ENCODE data around the gene CSAD. TPM values are rescaled to one million over a fixed set of nuclear protein-coding genes. Genes with fewer than 3 reads are reported as not detected.

CSAD gene
- total RNA-seq, 1 experiment from 2014 or later = 11.5 TPM

DNA sequence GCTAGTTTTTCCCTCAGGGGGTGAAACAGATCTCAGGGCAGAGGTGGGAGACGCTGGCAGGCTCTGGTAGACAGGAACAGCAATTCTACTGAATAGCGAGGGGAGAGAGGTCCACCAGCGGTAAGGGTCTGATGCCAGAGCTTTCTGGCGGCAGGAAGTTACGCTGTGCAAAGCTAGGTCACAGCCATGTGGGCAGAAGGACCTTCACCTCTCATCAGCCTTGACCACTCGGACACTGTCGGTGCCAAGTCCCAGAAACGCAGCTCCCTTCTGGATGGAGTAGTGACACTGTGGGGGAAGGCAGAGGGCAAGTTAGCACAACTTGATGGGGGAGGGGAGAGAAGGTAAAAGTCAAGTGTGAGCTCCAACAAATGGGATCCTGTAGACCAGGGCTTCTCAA lies 10.5 kb downstream of the CSAD start:
- Mint-ChIP-seq H3K4me1 (peaks cover 9% of the 10 kb centered on the region), H3K9me3 (no peaks in the 10 kb centered on the region), H3K27ac (no peak overlapping the region), H3K36me3 (no peaks in the 10 kb centered on the region), H3K27me3 (ENCODE audit: low read depth) (peaks cover 91% of the 10 kb centered on the region), H3K4me3 (no peak overlapping the region)
- TF ChIP-seq TEAD4 (CRISPR knock-in tag; IDR thresholded peaks at IDR 0.05) (no peak), ZNF121 (CRISPR knock-in tag; IDR thresholded peaks at IDR 0.05) (no peak), ZBTB21 (CRISPR knock-in tag; IDR thresholded peaks at IDR 0.05; ENCODE audit: borderline replicate concordance) (no peak), NR3C1 (CRISPR knock-in tag; conservative IDR thresholded peaks at IDR 0.05; ENCODE audit: low read depth) (no peak), FOXK1 (CRISPR knock-in tag; IDR thresholded peaks at IDR 0.05) (no peak), ZNF138 (CRISPR knock-in tag; conservative IDR thresholded peaks at IDR 0.05) (no peak), ETV6 (CRISPR knock-in tag; IDR thresholded peaks at IDR 0.05) (no peak), TP53 (CRISPR knock-in tag; IDR thresholded peaks at IDR 0.05) (no peak), ATF1 (CRISPR knock-in tag; IDR thresholded peaks at IDR 0.05) (no peak), ZNF219 (CRISPR knock-in tag; IDR thresholded peaks at IDR 0.05; ENCODE audit: borderline replicate concordance) (no peak)
- TF ChIP-seq, protein P1, sequence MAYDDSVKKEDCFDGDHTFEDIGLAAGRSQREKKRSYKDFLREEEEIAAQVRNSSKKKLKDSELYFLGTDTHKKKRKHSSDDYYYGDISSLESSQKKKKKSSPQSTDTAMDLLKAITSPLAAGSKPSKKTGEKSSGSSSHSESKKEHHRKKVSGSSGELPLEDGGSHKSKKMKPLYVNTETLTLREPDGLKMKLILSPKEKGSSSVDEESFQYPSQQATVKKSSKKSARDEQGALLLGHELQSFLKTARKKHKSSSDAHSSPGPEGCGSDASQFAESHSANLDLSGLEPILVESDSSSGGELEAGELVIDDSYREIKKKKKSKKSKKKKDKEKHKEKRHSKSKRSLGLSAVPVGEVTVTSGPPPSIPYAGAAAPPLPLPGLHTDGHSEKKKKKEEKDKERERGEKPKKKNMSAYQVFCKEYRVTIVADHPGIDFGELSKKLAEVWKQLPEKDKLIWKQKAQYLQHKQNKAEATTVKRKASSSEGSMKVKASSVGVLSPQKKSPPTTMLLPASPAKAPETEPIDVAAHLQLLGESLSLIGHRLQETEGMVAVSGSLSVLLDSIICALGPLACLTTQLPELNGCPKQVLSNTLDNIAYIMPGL (CRISPR knock-in tag; IDR thresholded peaks at IDR 0.05) = no peak
- TF ChIP-seq, protein P2, sequence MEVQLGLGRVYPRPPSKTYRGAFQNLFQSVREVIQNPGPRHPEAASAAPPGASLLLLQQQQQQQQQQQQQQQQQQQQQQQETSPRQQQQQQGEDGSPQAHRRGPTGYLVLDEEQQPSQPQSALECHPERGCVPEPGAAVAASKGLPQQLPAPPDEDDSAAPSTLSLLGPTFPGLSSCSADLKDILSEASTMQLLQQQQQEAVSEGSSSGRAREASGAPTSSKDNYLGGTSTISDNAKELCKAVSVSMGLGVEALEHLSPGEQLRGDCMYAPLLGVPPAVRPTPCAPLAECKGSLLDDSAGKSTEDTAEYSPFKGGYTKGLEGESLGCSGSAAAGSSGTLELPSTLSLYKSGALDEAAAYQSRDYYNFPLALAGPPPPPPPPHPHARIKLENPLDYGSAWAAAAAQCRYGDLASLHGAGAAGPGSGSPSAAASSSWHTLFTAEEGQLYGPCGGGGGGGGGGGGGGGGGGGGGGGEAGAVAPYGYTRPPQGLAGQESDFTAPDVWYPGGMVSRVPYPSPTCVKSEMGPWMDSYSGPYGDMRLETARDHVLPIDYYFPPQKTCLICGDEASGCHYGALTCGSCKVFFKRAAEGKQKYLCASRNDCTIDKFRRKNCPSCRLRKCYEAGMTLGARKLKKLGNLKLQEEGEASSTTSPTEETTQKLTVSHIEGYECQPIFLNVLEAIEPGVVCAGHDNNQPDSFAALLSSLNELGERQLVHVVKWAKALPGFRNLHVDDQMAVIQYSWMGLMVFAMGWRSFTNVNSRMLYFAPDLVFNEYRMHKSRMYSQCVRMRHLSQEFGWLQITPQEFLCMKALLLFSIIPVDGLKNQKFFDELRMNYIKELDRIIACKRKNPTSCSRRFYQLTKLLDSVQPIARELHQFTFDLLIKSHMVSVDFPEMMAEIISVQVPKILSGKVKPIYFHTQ (CRISPR knock-in tag; IDR thresholded peaks at IDR 0.05) = no peak
- TF ChIP-seq, protein P3, sequence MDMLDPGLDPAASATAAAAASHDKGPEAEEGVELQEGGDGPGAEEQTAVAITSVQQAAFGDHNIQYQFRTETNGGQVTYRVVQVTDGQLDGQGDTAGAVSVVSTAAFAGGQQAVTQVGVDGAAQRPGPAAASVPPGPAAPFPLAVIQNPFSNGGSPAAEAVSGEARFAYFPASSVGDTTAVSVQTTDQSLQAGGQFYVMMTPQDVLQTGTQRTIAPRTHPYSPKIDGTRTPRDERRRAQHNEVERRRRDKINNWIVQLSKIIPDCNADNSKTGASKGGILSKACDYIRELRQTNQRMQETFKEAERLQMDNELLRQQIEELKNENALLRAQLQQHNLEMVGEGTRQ (CRISPR knock-in tag; IDR thresholded peaks at IDR 0.05) = no peak
- TF ChIP-seq, protein P4, sequence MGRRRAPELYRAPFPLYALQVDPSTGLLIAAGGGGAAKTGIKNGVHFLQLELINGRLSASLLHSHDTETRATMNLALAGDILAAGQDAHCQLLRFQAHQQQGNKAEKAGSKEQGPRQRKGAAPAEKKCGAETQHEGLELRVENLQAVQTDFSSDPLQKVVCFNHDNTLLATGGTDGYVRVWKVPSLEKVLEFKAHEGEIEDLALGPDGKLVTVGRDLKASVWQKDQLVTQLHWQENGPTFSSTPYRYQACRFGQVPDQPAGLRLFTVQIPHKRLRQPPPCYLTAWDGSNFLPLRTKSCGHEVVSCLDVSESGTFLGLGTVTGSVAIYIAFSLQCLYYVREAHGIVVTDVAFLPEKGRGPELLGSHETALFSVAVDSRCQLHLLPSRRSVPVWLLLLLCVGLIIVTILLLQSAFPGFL (CRISPR knock-in tag; IDR thresholded peaks at IDR 0.05; ENCODE audit: borderline replicate concordance) = no peak
- TF ChIP-seq, protein P5, sequence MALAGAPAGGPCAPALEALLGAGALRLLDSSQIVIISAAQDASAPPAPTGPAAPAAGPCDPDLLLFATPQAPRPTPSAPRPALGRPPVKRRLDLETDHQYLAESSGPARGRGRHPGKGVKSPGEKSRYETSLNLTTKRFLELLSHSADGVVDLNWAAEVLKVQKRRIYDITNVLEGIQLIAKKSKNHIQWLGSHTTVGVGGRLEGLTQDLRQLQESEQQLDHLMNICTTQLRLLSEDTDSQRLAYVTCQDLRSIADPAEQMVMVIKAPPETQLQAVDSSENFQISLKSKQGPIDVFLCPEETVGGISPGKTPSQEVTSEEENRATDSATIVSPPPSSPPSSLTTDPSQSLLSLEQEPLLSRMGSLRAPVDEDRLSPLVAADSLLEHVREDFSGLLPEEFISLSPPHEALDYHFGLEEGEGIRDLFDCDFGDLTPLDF (CRISPR knock-in tag; IDR thresholded peaks at IDR 0.05) = no peak
- no peak for DNase-seq (ENCODE audit: low spot score)
- CTCF ChIA-PET = interaction anchor here (0.6 to 2.2 kb wide), 7 partner anchors 10 to 151 kb away, joined by 3 to 12 read pairs (median 3); partner anchors contain the start of genes AAAS, CSAD and ZNF740
- no peak for ATAC-seq
- POLR2A ChIA-PET = interaction anchor here (0.6 kb wide), 1 partner anchor 10 kb away, joined by 3 read pairs; the partner anchor contains the start of gene ZNF740

DNA sequence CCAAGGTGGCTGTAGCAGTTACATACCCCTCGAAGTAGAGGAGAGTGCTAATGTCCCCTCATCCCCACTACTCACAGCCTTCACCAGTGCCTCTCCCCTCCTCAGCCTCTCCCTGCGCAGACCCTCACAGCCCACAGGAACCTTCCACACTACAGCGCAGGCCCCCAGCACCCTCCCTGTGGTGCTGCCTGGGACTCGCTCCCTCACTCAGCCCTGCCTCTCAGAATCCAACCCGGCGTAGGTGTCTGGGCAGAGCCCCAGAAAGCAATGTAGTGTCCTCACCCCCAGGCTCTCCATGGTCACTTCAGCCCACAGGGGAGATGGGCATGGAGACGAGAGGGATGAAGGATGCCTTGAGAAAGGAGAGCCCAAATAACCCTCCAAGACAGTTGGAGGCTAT lies 11.1 kb downstream of the CSAD start:
- H3K27me3 Mint-ChIP-seq (ENCODE audit: low read depth) = peaks cover 91% of the 10 kb centered on the region
- ChIA-PET CTCF (interaction anchor here (1.2 kb wide), 1 partner anchor 10 kb away, joined by 5 read pairs; no protein-coding TSS in a partner anchor), POLR2A (no interaction called here)
- H3K27ac Mint-ChIP-seq = no peak overlapping the region
- no peak for ATAC-seq
- TF ChIP-seq ATF1 (CRISPR knock-in tag; IDR thresholded peaks at IDR 0.05) (no peak), CBFB (CRISPR knock-in tag; IDR thresholded peaks at IDR 0.05; ENCODE audit: low read depth) (no peak), MYBL2 (CRISPR knock-in tag; IDR thresholded peaks at IDR 0.05) (no peak)
- TF ChIP-seq, protein P6, sequence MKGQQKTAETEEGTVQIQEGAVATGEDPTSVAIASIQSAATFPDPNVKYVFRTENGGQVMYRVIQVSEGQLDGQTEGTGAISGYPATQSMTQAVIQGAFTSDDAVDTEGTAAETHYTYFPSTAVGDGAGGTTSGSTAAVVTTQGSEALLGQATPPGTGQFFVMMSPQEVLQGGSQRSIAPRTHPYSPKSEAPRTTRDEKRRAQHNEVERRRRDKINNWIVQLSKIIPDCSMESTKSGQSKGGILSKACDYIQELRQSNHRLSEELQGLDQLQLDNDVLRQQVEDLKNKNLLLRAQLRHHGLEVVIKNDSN (CRISPR knock-in tag; IDR thresholded peaks at IDR 0.05) = no peak
- TF ChIP-seq, protein P7, sequence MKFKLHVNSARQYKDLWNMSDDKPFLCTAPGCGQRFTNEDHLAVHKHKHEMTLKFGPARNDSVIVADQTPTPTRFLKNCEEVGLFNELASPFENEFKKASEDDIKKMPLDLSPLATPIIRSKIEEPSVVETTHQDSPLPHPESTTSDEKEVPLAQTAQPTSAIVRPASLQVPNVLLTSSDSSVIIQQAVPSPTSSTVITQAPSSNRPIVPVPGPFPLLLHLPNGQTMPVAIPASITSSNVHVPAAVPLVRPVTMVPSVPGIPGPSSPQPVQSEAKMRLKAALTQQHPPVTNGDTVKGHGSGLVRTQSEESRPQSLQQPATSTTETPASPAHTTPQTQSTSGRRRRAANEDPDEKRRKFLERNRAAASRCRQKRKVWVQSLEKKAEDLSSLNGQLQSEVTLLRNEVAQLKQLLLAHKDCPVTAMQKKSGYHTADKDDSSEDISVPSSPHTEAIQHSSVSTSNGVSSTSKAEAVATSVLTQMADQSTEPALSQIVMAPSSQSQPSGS (CRISPR knock-in tag; IDR thresholded peaks at IDR 0.05; ENCODE audit: borderline replicate concordance, low read depth) = no peak
- H3K9me3 Mint-ChIP-seq = no peaks in the 10 kb centered on the region
- no peak for DNase-seq (ENCODE audit: low spot score)
- H3K4me3 Mint-ChIP-seq = no peak overlapping the region
- 0 out of 2 replicates have a peak, but pooled peaks cover 5% of the 10 kb centered on the region for H3K4me1 Mint-ChIP-seq
- H3K36me3 Mint-ChIP-seq = no peaks in the 10 kb centered on the region

Measured in WTC11 (cell line).